GM21360 (cell line): ENCODE measurements around the gene GPR37.

ENCODE experiments used
- ATAC-seq: cut with Tn5 transposase; IDR thresholded peaks from one replicate; pipeline ENCODE4 v1.9.1; 2021; ENCODE audit warnings: mild to moderate bottlenecking, moderate library complexity; ENCODE audit not compliant: unreplicated experiment

The GPR37 gene

DNA sequence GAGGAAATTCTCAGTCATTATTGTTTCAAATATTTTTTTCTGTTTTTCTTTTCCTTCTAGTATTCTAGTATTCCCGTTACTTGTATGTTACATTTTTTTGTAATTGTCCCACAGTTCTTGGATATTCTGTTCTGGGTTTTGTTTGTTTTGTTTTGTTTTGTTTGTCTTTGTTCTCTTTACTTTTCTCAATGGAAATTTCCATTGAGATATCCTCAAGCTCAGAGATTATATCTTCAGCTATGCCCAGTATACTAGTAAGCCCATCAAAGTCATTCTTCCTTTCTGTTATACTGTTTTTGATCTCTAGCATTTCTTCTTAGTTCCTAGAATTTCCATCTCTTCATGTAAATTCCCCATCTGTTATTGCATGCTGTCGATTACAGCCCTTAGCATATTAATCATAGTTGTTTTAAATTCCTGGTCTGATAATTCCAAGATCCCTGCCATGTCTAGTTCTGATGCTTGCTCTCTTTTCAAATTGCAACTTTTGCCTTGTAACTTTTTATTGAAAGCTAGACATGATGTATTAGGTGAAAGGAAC lies 27.8 kb downstream of the GPR37 start:
- no peak for ATAC-seq

GRCh38 chr7:124728610-124729009 lies 37.0 kb downstream of the GPR37 start:
- ATAC-seq: no peak

DNA sequence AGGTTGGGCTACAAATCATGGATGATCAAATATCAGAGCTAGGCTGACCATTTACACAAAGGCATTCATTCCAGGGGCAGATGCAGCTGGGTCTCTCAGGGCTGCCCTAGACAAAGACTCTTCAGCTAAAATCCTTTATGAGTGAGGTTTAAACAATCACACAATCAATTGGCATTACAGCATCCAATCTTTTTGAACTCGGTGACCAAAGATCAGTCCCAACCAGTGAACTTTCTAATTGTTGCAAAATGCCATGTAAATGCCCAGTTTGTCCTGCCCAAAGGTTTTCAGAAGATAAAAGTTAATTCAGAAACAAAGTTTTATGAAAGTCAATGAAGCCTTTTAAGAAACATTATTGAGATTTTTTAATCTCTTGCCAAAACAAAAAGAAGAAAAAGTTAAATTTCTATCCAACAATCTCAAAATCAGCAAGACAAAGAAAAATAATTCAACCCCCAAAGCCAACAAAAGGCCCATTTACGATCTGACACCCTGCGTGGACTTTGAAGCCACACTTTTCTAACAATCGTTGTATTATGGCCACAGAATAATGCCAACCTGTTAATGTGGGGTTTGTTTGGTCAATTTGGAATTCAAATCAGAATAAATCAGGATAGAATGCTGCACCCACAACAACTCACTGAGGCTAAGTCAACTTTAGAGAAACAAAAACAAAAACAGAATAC lies 40.9 kb downstream of the GPR37 start:
- ATAC-seq: no peak

DNA sequence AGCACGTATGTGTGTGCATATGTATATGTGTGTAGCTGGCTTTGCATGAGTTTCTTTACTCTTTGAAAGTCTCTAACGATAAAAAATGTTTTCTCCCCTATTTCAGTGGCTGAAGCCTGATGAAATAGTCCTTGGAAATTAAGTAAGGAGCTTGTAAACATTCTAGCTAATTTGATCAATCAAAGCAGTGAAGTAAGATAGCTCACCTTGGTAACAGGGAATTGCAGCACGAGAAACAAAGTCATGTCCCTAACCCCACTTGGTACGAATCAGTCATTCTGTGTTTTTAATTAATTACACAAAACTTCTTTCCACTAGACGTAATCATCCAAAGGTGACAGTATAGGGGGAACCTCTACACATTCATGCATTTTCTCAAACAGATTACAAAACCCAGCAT lies 41.5 kb downstream of the GPR37 start:
- no peak for ATAC-seq

DNA sequence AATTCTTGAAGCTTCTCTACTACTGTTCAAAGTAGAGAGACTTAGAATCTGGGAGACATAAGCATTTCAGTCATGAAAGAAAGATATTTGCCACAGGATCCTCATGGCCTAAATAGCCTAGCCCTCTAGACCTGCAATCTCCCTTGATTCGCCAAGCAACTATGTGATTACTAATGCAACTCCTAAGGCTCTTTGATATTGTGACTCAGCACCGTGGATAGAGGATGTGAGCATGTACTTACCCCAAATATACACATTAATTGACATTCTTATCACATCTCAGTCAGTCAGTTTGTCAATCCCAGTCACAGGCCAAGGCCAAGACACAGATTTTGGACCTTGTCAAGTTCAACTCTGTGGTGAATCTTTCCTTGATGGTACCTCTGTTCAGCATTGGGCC lies 42.6 kb downstream of the GPR37 start:
- ATAC-seq: no peak

DNA sequence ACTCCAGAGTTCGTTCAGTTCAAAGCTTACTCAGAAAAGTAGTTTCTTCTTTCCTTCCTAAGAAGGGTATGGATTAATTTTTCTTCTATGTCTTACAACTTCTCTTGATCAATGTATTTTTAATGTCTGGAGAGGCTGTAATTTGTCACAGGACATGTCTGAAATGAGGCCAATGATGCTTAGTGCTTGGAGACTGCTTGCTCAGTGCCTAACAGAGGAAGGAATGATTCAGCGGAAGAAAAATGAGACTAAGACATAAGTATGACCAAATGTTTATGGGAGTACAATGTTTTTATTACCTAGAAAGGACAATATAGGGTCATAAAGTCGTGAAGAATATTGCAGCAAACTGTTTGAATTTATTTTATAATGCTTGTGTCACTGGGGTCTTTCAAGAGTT lies 43.3 kb downstream of the GPR37 start:
- ATAC-seq: no peak

- ATAC-seq: no peak
These were observed 45.4 kb downstream of the GPR37 start for GRCh38 chr7:124720195-124720594.

- ATAC-seq: no peak
These were observed 47.4 kb downstream of the GPR37 start for GRCh38 chr7:124718032-124718766.

GRCh38 chr7:124716894-124717293 lies 48.7 kb downstream of the GPR37 start:
- no peak for ATAC-seq

DNA sequence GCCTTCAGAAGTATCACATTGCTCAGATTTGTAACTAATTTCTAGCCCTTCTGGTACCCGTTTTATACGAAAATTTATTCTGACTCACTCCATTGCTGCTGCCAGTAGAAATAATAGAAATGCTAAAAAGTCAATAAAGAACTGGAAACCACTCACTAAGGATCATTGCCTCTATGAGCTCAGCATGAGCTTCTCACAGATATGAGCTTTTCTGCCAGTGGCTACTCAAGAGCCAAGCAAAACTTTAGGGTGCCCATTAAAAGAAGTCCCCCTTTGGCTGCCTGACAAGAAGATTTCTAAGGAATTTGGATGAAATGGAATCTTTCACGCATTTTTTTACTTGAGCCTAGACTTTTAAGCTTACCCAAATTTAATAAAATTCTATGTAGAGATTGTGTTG lies 52.5 kb downstream of the GPR37 start:
- ATAC-seq: no peak

DNA sequence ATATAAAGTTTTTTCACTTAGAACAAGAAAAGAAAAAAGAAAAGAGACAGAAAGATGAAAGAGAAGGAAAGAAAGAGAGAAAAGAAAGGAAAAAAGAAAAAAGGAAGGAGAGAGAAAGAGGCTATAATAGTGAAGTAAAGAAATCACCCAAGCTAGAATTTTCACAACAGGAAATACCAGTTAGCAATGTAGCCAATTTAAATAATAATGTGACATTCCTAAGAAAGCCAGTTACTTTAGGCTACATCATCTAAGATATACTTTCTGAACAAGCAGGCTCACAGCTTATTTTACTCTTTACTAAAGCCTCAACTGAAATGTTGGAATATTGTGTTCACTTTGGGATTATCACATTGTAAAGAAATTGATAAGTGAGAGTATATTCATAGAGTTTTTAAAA lies 53.6 kb downstream of the GPR37 start:
- no peak for ATAC-seq

- no peak for ATAC-seq
These were observed 63.2 kb downstream of the GPR37 start for GRCh38 chr7:124702385-124702784.

- ATAC-seq: no peak
These were observed 63.6 kb downstream of the GPR37 start for GRCh38 chr7:124701955-124702354.

DNA sequence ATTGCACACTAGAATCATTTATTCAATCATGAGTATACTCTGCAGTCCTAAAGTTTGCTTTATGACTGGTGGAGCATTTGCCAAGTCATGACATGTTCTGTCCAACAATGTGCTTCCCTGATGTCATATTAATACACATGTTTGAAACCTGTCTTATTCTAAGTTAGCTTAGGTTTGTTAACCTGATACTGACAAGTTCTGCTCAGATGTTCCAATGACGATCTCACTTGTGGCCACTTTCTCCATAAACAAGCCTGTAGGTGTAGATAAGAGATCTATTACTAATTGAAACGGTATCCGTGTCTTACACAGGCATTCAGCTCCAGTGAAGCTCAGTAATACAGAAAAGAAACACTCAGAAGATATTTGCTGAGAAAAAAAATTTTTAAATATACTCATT lies 64.9 kb downstream of the GPR37 start:
- no peak for ATAC-seq

DNA sequence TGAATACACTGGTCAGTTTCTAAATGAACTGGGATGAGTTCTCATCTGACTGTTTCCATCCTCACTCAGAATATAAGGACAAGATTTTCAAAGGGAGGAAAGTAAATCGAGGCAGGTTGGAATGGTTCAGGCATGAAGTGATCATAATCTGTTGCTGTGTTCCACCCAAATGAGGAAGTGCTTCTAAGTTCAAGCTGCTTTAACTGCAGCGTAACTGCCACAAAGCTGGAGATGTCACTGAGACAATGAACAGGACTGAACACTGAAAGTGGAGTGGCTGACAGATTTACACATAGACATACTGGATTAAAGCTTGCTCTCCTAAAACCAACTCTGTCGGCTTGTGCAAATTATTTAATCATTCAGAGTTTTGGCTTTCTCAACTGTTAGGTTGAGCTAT lies 66.6 kb downstream of the GPR37 start:
- ATAC-seq: no peak

GRCh38 chr7:124697746-124698145 lies 67.8 kb downstream of the GPR37 start:
- no peak for ATAC-seq
